ENCODE data around the gene ULK4.

Gene ULK4

GRCh38 chr3:41629072-41629471, 332.8 kb downstream of the ULK4 start:
- DNase-seq, result no peak

GRCh38 chr3:41627477-41628087, 334.3 kb downstream of the ULK4 start:
- no peak for DNase-seq

- DNase-seq, result no peak
These were observed 349.1 kb downstream of the ULK4 start for GRCh38 chr3:41612853-41613252.

- no peak for DNase-seq
These were observed 350.9 kb downstream of the ULK4 start for GRCh38 chr3:41611008-41611407.

- no peak for DNase-seq
These were observed 353.6 kb downstream of the ULK4 start for GRCh38 chr3:41608347-41608746.

- DNase-seq, result no peak
These were observed 358.1 kb downstream of the ULK4 start for GRCh38 chr3:41603807-41604206.

GRCh38 chr3:41602121-41602520, 359.8 kb downstream of the ULK4 start:
- DNase-seq, result no peak

- no peak for DNase-seq
These were observed 360.4 kb downstream of the ULK4 start for GRCh38 chr3:41601404-41601987.

GRCh38 chr3:41600616-41601015, 361.3 kb downstream of the ULK4 start:
- DNase-seq, result no peak

GRCh38 chr3:41599127-41599484, 362.8 kb downstream of the ULK4 start:
- DNase-seq, result no peak

- DNase-seq, result no peak
These were observed 363.3 kb downstream of the ULK4 start for GRCh38 chr3:41598402-41599126.

GRCh38 chr3:41593774-41594173, 368.1 kb downstream of the ULK4 start:
- no peak for DNase-seq

- DNase-seq, result no peak
These were observed 369.0 kb downstream of the ULK4 start for GRCh38 chr3:41592753-41593510.

- no peak for DNase-seq
These were observed 378.9 kb downstream of the ULK4 start for GRCh38 chr3:41583014-41583413.

GRCh38 chr3:41581700-41582099, 380.2 kb downstream of the ULK4 start:
- no peak for DNase-seq

- DNase-seq, result no peak
These were observed 381.5 kb downstream of the ULK4 start for GRCh38 chr3:41580274-41580959.

- no peak for DNase-seq
These were observed 382.0 kb downstream of the ULK4 start for GRCh38 chr3:41579861-41580260.

- DNase-seq, result no peak
These were observed 383.1 kb downstream of the ULK4 start for GRCh38 chr3:41578798-41579197.

GRCh38 chr3:41575724-41576123, 386.2 kb downstream of the ULK4 start:
- DNase-seq, result no peak

GRCh38 chr3:41574900-41575299, 387.0 kb downstream of the ULK4 start:
- DNase-seq, result no peak

- DNase-seq, result no peak
These were observed 388.3 kb downstream of the ULK4 start for GRCh38 chr3:41573591-41573990.

GRCh38 chr3:41572092-41572491, 389.8 kb downstream of the ULK4 start:
- no peak for DNase-seq

All from CD4-positive, alpha-beta T cell treated with Interleukin-17A for 4 hours (primary cell).